ENCODE data around the gene SLC6A20. TPM values are rescaled to one million over a fixed set of nuclear protein-coding genes. Genes with fewer than 3 reads are reported as not detected.

Gene SLC6A20
- total and polyA plus RNA-seq, 4 donors: 0.08 to 0.16 (median 0.10) TPM; not detected in 1

DNA sequence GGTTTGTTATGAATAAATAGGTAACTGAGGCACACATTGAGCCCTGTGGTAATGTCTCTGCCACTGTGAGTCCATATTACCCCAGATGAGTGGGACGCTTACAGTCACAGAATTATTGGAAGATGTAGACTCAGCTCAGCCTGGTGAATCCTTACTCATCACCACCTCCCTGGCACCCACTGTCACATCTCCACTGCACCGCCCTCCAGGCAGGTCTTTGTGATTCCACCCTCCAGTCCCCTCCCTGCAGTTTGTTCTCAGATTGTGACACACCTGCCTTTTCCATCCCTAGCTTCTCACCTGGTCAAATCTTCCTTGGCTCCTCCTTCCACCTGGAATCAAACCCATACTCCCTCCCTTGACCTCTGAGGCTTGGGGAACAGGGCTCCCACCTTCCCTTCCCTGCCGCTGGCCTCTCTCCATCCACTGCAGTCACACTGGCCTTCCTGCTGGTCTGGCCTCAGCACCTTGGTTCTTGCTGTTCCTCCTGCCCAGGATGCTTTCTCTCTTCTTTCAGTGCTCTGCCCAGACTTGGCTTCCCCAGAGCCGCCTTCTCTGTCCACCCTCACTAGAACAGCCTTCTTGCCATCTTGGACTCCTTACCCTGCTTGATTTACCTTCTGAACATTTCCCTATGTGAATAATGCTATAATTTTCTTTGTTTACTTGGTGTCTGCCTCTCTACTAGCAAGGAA lies 9.4 kb downstream of the SLC6A20 start (continued):
- TF ChIP-seq NR2F2 (IDR thresholded peaks at IDR 0.05) (no peak), FOXA2 (IDR thresholded peaks at IDR 0.05) (no peak)

DNA sequence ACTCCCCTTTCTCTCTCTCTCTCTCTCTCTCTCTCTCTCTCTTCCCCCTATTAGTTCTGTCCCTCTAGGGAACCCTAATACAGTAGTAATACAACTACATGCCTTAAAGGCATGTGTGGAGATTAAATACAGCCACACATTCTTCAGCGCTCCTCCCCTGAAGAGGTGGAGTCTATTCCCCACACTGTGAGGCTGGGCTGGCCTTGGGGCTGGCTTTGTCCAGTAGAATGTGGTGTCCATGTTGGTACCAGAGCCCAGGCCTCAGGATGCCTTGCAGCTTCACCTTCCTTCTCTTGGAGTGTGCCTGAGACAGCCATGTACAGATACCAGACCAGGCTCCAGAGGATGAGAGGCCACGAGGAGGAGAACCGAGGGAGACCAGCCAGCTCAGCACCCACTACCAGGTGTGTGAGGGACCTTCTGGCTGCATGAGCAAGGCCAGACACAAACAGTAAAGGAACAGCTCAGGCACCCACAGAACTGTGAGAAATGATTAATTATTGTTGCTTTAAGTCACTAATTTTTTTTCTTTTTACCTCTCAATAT lies 10.7 kb downstream of the SLC6A20 start:
- H3K4me3 ChIP-seq (ENCODE audit: low read depth in 1 of 3, low read length in 3 of 3): no peak overlapping the region
- no peaks in the 10 kb centered on the region for H3K9me3 ChIP-seq (ENCODE audit: control insufficient read depth in 4 of 4, low read length in 3 of 4)
- H3K36me3 ChIP-seq (ENCODE audit: control insufficient read depth in 4 of 4, insufficient read depth in 3 of 4, low read depth in 1 of 4, low read length in 3 of 4): no peaks in the 10 kb centered on the region
- H3K9ac ChIP-seq (ENCODE audit: low read depth in 1 of 2, low read length in 2 of 2): no peak overlapping the region
- no peak overlapping the region for H3K27ac ChIP-seq (ENCODE audit: low read depth in 1 of 2, low read length in 2 of 2)
- 91% methylated on average over 3 of the region's 3 CpGs for WGBS
- no peaks in the 10 kb centered on the region for H3K4me1 ChIP-seq (ENCODE audit: control insufficient read depth in 4 of 4, insufficient read depth in 4 of 4, low read length in 3 of 4)
- H3K27me3 ChIP-seq (ENCODE audit: control insufficient read depth in 4 of 4, insufficient read depth in 4 of 4, low read length in 3 of 4): no peaks in the 10 kb centered on the region
- TF ChIP-seq FOXA1 (IDR thresholded peaks at IDR 0.05) (no peak), GABPA (IDR thresholded peaks at IDR 0.05 in 1 of 2, conservative IDR thresholded peaks at IDR 0.05 in 1 of 2) (no peak), TAF1 (conservative IDR thresholded peaks at IDR 0.05) (no peak), SP1 (IDR thresholded peaks at IDR 0.05) (no peak), NR2F2 (IDR thresholded peaks at IDR 0.05) (no peak), EGR1 (IDR thresholded peaks at IDR 0.05; ENCODE audit: low read depth in 2 of 2) (no peak), YY1 (IDR thresholded peaks at IDR 0.05) (no peak), HNF4A (conservative IDR thresholded peaks at IDR 0.05) (no peak), HNF4G (IDR thresholded peaks at IDR 0.05) (no peak), JUND (IDR thresholded peaks at IDR 0.05) (no peak), RAD21 (IDR thresholded peaks at IDR 0.05) (no peak), FOXA2 (IDR thresholded peaks at IDR 0.05) (no peak), RXRA (IDR thresholded peaks at IDR 0.05) (no peak)
- TF ChIP-seq, protein P1, sequence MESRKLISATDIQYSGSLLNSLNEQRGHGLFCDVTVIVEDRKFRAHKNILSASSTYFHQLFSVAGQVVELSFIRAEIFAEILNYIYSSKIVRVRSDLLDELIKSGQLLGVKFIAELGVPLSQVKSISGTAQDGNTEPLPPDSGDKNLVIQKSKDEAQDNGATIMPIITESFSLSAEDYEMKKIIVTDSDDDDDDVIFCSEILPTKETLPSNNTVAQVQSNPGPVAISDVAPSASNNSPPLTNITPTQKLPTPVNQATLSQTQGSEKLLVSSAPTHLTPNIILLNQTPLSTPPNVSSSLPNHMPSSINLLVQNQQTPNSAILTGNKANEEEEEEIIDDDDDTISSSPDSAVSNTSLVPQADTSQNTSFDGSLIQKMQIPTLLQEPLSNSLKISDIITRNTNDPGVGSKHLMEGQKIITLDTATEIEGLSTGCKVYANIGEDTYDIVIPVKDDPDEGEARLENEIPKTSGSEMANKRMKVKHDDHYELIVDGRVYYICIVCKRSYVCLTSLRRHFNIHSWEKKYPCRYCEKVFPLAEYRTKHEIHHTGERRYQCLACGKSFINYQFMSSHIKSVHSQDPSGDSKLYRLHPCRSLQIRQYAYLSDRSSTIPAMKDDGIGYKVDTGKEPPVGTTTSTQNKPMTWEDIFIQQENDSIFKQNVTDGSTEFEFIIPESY (IDR thresholded peaks at IDR 0.05): no peak
- TF ChIP-seq, protein P2, sequence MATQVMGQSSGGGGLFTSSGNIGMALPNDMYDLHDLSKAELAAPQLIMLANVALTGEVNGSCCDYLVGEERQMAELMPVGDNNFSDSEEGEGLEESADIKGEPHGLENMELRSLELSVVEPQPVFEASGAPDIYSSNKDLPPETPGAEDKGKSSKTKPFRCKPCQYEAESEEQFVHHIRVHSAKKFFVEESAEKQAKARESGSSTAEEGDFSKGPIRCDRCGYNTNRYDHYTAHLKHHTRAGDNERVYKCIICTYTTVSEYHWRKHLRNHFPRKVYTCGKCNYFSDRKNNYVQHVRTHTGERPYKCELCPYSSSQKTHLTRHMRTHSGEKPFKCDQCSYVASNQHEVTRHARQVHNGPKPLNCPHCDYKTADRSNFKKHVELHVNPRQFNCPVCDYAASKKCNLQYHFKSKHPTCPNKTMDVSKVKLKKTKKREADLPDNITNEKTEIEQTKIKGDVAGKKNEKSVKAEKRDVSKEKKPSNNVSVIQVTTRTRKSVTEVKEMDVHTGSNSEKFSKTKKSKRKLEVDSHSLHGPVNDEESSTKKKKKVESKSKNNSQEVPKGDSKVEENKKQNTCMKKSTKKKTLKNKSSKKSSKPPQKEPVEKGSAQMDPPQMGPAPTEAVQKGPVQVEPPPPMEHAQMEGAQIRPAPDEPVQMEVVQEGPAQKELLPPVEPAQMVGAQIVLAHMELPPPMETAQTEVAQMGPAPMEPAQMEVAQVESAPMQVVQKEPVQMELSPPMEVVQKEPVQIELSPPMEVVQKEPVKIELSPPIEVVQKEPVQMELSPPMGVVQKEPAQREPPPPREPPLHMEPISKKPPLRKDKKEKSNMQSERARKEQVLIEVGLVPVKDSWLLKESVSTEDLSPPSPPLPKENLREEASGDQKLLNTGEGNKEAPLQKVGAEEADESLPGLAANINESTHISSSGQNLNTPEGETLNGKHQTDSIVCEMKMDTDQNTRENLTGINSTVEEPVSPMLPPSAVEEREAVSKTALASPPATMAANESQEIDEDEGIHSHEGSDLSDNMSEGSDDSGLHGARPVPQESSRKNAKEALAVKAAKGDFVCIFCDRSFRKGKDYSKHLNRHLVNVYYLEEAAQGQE (IDR thresholded peaks at IDR 0.05): no peak
- TF ChIP-seq, protein P3, sequence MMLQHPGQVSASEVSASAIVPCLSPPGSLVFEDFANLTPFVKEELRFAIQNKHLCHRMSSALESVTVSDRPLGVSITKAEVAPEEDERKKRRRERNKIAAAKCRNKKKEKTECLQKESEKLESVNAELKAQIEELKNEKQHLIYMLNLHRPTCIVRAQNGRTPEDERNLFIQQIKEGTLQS (IDR thresholded peaks at IDR 0.05): no peak
- TF ChIP-seq, protein P4, sequence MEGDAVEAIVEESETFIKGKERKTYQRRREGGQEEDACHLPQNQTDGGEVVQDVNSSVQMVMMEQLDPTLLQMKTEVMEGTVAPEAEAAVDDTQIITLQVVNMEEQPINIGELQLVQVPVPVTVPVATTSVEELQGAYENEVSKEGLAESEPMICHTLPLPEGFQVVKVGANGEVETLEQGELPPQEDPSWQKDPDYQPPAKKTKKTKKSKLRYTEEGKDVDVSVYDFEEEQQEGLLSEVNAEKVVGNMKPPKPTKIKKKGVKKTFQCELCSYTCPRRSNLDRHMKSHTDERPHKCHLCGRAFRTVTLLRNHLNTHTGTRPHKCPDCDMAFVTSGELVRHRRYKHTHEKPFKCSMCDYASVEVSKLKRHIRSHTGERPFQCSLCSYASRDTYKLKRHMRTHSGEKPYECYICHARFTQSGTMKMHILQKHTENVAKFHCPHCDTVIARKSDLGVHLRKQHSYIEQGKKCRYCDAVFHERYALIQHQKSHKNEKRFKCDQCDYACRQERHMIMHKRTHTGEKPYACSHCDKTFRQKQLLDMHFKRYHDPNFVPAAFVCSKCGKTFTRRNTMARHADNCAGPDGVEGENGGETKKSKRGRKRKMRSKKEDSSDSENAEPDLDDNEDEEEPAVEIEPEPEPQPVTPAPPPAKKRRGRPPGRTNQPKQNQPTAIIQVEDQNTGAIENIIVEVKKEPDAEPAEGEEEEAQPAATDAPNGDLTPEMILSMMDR (IDR thresholded peaks at IDR 0.05; ENCODE audit: low read depth, low read length, missing input control): no peak
- peak; percentile 19 for DNase-seq (ENCODE audit: low spot score)
